SK-N-MC (cell line): Measurements from ENCODE around the gene MCF2L.

Experiments used
- DNase-seq: peaks from one replicate; pipeline ENCODE4 v3.0.0-alpha.2; 2011; ENCODE audit warnings: low read depth, low spot score
- H3K27ac ChIP-seq: fragments of 200-600 bp; sonication (generic); 2 replicates; pipeline ENCODE4 v1.5.1; 2016; ENCODE audit warnings: mixed run types
- H3K36me3 ChIP-seq: fragments of 200-600 bp; sonication (generic); 2 replicates; pipeline ENCODE4 v1.6.1; 2017; ENCODE audit warnings: antibody characterized with exemption, low read length, mixed read lengths; ENCODE audit not compliant: insufficient read depth
- H3K4me3 ChIP-seq: fragments of 200-600 bp; sonication (generic); 2 replicates; pipeline ENCODE4 v1.5.1; 2016
- H3K9ac ChIP-seq: fragments of 200-600 bp; sonication (generic); 2 replicates; pipeline ENCODE4 v1.8.0; 2017; ENCODE audit warnings: mixed run types, mixed read lengths; ENCODE audit not compliant: insufficient read length
- H3K9me3 ChIP-seq: fragments of 200-600 bp; sonication (generic); 2 replicates; pipeline ENCODE4 v1.6.1; 2017; ENCODE audit warnings: low read depth, mild to moderate bottlenecking, antibody characterized with exemption, low read length, moderate library complexity, mixed read lengths
- EZH2 ChIP-seq: fragments of 200-600 bp; sonication (generic); IDR thresholded peaks from one replicate; pipeline ENCODE4 v1.6.1; 2017; ENCODE audit warnings: antibody characterized with exemption
- FOXP2 ChIP-seq: optimal IDR thresholded peaks from 2 replicates; pipeline ENCODE3; 2011; ENCODE audit warnings: mild to moderate bottlenecking, moderate library complexity; ENCODE audit not compliant: insufficient read depth; ENCODE audit errors: extremely low read length, control extremely low read depth
- POLR2AphosphoS5 ChIP-seq: IDR thresholded peaks from 2 replicates; pipeline ENCODE4 v1.6.1; 2012; ENCODE audit warnings: mild to moderate bottlenecking, low read depth, low read length, borderline replicate concordance

The MCF2L gene

DNA sequence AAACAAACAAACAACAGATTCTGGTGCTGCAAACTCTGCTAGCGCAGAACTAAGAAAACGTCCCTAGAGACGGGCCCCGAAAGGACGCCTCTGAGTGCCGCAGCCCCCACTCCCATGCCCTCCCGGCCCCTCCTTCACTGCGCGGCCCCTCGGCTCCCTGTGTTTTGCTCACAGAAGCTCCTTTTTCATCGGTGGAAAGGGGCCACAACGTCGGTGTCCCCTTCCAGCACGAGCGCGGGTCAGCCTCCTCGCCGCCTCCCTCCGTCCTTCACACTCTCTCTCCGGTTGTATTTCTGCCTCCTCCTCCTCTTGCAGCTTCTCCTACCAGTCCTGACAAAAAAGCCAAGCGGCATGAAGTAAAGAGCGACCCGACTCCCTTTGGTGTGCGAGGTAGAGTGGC is 121.8 kb downstream of the MCF2L start:
- Histone ChIP-seq H3K9ac (no peak overlapping the region), H3K27ac (no peak overlapping the region), H3K4me3 (no peak overlapping the region), H3K9me3 (no peaks in the 10 kb centered on the region), H3K36me3 (no peaks in the 10 kb centered on the region)
- TF ChIP-seq POLR2AphosphoS5 (no peak), FOXP2 (no peak), EZH2 (no peak)
- DNase-seq, result no peak

GRCh38 chr13:113091211-113091771 is 122.3 kb downstream of the MCF2L start:
- no peaks in the 10 kb centered on the region for H3K9me3 ChIP-seq
- H3K27ac ChIP-seq, result no peak overlapping the region
- no peak overlapping the region for H3K4me3 ChIP-seq
- no peak for DNase-seq
- no peak overlapping the region for H3K9ac ChIP-seq
- H3K36me3 ChIP-seq, result no peaks in the 10 kb centered on the region
- TF ChIP-seq POLR2AphosphoS5 (no peak), EZH2 (no peak), FOXP2 (no peak)

GRCh38 chr13:113091891-113092775 is 123.1 kb downstream of the MCF2L start:
- Histone ChIP-seq H3K9me3 (no peaks in the 10 kb centered on the region), H3K9ac (no peak overlapping the region), H3K36me3 (no peaks in the 10 kb centered on the region), H3K4me3 (no peak overlapping the region), H3K27ac (no peak overlapping the region)
- no peak for DNase-seq
- TF ChIP-seq POLR2AphosphoS5 (no peak), FOXP2 (no peak), EZH2 (no peak)

DNA sequence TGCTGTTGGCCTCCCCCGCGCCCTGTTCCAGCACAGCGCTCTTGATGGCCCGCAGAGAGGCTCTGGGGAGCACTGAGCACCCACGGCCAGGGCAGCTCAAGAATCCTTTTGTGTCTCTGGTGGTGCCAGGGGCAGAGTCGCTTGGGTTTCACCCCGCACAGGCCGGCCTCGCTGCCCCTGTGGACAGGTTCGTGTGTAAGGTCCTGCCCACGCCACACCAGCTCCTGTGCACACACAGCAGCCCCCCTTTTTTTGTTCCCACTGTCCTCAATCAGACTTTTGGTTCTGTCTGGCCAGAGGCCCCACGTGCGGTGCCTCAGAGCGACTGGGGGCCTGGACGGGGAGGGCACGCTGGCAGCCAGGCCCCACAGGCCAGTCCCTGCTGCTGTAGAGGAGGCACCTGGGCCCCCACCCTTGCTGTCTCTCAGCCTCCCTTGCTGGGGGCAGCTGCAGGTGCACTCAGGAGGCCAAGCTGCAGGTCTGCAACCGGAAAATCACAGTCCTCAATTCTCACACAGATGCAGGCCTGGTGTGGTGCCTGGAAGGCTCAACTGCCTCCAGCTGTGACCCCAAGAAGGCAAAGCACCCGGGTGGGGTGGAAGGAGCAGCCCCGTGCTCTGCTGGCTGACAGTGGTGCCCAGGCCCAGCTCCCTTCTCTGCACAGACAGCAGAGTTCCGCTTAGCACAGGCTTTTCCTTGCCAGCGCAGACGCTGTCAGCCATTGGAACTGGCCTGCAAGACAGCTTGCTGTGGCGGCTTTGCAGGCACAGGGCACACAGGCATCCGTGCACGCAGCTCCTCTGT is 124.0 kb downstream of the MCF2L start:
- Histone ChIP-seq H3K9me3 (no peaks in the 10 kb centered on the region), H3K36me3 (no peaks in the 10 kb centered on the region), H3K27ac (no peak overlapping the region), H3K4me3 (no peak overlapping the region), H3K9ac (no peak overlapping the region)
- no peak for TF ChIP-seq POLR2AphosphoS5
- no peak for TF ChIP-seq EZH2
- TF ChIP-seq FOXP2, result no peak
- no peak for DNase-seq

GRCh38 chr13:113093580-113094409 is 124.8 kb downstream of the MCF2L start:
- Histone ChIP-seq H3K27ac (no peak overlapping the region), H3K9ac (no peak overlapping the region), H3K36me3 (no peaks in the 10 kb centered on the region), H3K4me3 (no peak overlapping the region), H3K9me3 (no peaks in the 10 kb centered on the region)
- TF ChIP-seq EZH2 (no peak), POLR2AphosphoS5 (no peak), FOXP2 (no peak)
- DNase-seq, result no peak

DNA sequence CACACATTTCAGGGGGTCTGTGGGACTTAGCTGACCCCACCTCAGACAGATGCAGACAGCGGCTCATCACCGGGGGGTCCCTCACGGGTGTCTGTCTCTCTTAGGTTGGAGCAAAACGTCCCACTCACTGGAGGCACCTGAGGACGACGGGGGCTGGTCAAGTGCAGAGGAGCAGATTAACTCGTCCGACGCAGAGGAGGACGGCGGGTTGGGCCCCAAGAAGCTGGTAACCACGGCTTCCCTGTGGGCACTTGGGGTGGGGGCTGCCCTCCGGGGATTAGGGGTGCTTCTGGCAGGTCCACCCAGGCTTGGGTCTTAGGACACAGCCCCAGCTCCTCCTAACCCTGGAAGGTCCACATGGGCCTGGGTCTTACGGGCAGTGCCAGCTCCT is 125.4 kb downstream of the MCF2L start:
- TF ChIP-seq POLR2AphosphoS5, result no peak
- TF ChIP-seq FOXP2, result no peak
- no peak for TF ChIP-seq EZH2
- Histone ChIP-seq H3K36me3 (no peaks in the 10 kb centered on the region), H3K27ac (no peak overlapping the region), H3K9me3 (no peaks in the 10 kb centered on the region), H3K9ac (no peak overlapping the region), H3K4me3 (no peak overlapping the region)
- DNase-seq, result no peak

- no peak overlapping the region for H3K4me3 ChIP-seq
- no peaks in the 10 kb centered on the region for H3K36me3 ChIP-seq
- H3K9me3 ChIP-seq, result no peaks in the 10 kb centered on the region
- H3K27ac ChIP-seq, result no peak overlapping the region
- DNase-seq, result no peak
- no peak overlapping the region for H3K9ac ChIP-seq
- TF ChIP-seq POLR2AphosphoS5 (no peak), EZH2 (no peak), FOXP2 (no peak)
These were observed 126.4 kb downstream of the MCF2L start for GRCh38 chr13:113095146-113096051.
